IMR-90 (cell line): ENCODE results near the gene NNT. TPM values are rescaled to one million over a fixed set of nuclear protein-coding genes. Genes with fewer than 3 reads are reported as not detected.
A peak's percentile ranks its signal among the peaks of the same experiment; 100 is the strongest.

Experiments used
- ATAC-seq: fragments of 200-7000 bp; cut with Tn5 transposase; 2 replicates; pipeline ENCODE4 v1.9.1; 2020; ENCODE audit warnings: low read depth, mild to moderate bottlenecking, moderate library complexity
- BruUV-seq: library from RNA; stranded (reverse); fragments of 400-500 nt; replicated peaks from 2 replicates; lab custom pipeline; 2021; lab: Mats Ljungman, UMichigan
- CTCF ChIA-PET: fragments of 300-600 bp; formaldehyde crosslinking; extraction: SDS; loops from one replicate; lab custom pipeline; 2021; ENCODE audit warnings: antibody characterized with exemption; lab: Yijun Ruan, JAX
- POLR2A ChIA-PET: fragments of 300-600 bp; sonication (Branson Sonifier 250); formaldehyde crosslinking; loops from one replicate; lab custom pipeline; 2022; ENCODE audit warnings: antibody characterized with exemption; ENCODE audit not compliant: unreplicated experiment; lab: Charles Lee
- DNase-seq: peaks from one replicate; pipeline ENCODE4 v3.0.0; 2013
- H2AFZ ChIP-seq: replicated peaks from 2 replicates; pipeline ENCODE3; 2013; ENCODE audit warnings: low read length, mild to moderate bottlenecking; ENCODE audit not compliant: poor library complexity
- H2AK5ac ChIP-seq: 2 replicates; pipeline ENCODE4 v1.6.1; 2013; ENCODE audit warnings: low read depth, low read length, inconsistent platforms
- H2AK9ac ChIP-seq: replicated peaks from 2 replicates; pipeline ENCODE3; 2013; ENCODE audit warnings: mild to moderate bottlenecking, low read depth, low read length, moderate library complexity; ENCODE audit not compliant: poor library complexity
- H2BK120ac ChIP-seq: 2 replicates; pipeline ENCODE4 v1.6.1; 2013; ENCODE audit warnings: low read depth, low read length, inconsistent platforms
- H2BK15ac ChIP-seq: 3 replicates; pipeline ENCODE4 v1.6.1; 2013; ENCODE audit warnings: low read depth, low read length, inconsistent platforms
- H2BK20ac ChIP-seq: 2 replicates; pipeline ENCODE4 v1.6.1; 2013; ENCODE audit warnings: low read depth, mild to moderate bottlenecking, inconsistent platforms, low read length, moderate library complexity
- H2BK5ac ChIP-seq: 2 replicates; pipeline ENCODE4 v1.6.1; 2013; ENCODE audit warnings: mild to moderate bottlenecking, low read depth, low read length, inconsistent platforms; ENCODE audit not compliant: poor library complexity, severe bottlenecking
- H3K14ac ChIP-seq: replicated peaks from 2 replicates; pipeline ENCODE4 v1.6.1; 2013; ENCODE audit warnings: low read depth, low read length, inconsistent platforms
- H3K18ac ChIP-seq: 2 replicates; pipeline ENCODE4 v1.6.1; 2013; ENCODE audit warnings: low read depth, low read length, control low read depth
- H3K23ac ChIP-seq: 2 replicates; pipeline ENCODE4 v1.6.1; 2013; ENCODE audit warnings: low read depth, low read length, inconsistent platforms
- H3K27ac ChIP-seq: 2 replicates; pipeline ENCODE4 v1.5.1; 2013; ENCODE audit warnings: mild to moderate bottlenecking, control low read depth, low read length; ENCODE audit not compliant: insufficient read depth
- H3K27me3 ChIP-seq: 2 replicates; pipeline ENCODE4 v1.6.1; 2013; ENCODE audit warnings: low read length; ENCODE audit not compliant: control insufficient read depth, insufficient read depth
- H3K36me3 ChIP-seq: 2 replicates; pipeline ENCODE4 v1.6.1; 2013; ENCODE audit warnings: low read length, mixed read lengths; ENCODE audit not compliant: control insufficient read depth, insufficient read depth
- H3K4ac ChIP-seq: 2 replicates; pipeline ENCODE4 v1.6.1; 2013; ENCODE audit warnings: low read depth, low read length, inconsistent platforms
- H3K4me1 ChIP-seq: 2 replicates; pipeline ENCODE4 v1.6.1; 2013; ENCODE audit warnings: low read length, mixed read lengths; ENCODE audit not compliant: control insufficient read depth, insufficient read depth
- H3K4me2 ChIP-seq: 2 replicates; pipeline ENCODE4 v1.6.1; 2013; ENCODE audit warnings: low read depth, mild to moderate bottlenecking, control low read depth, low read length, moderate library complexity
- H3K4me3 ChIP-seq: 2 replicates; pipeline ENCODE4 v1.5.1; 2013; ENCODE audit warnings: low read depth, mild to moderate bottlenecking, control low read depth, low read length, moderate library complexity; ENCODE audit not compliant: insufficient read depth
- H3K56ac ChIP-seq: 2 replicates; pipeline ENCODE4 v1.6.1; 2013; ENCODE audit warnings: low read length, inconsistent platforms; ENCODE audit not compliant: insufficient read depth; ENCODE audit errors: extremely low read depth
- H3K79me1 ChIP-seq, 2 experiments: 2 replicates each; pipeline ENCODE4 v1.6.1; 2013; ENCODE audit warnings: low read length in 2 of 2, inconsistent platforms in 1 of 2, low read depth in 1 of 2
- H3K9ac ChIP-seq: 2 replicates; pipeline ENCODE4 v1.6.1; 2013; ENCODE audit warnings: low read depth, low read length, control low read depth
- H3K9me1 ChIP-seq: 2 replicates; pipeline ENCODE4 v1.6.1; 2013; ENCODE audit warnings: low read length, inconsistent platforms; ENCODE audit not compliant: insufficient read depth
- H3K9me3 ChIP-seq: 2 replicates; pipeline ENCODE4 v1.6.1; 2013; ENCODE audit warnings: low read length; ENCODE audit not compliant: control insufficient read depth, insufficient read depth
- H4K20me1 ChIP-seq: 2 replicates; pipeline ENCODE4 v1.6.1; 2013; ENCODE audit warnings: low read length, inconsistent platforms; ENCODE audit not compliant: insufficient read depth
- H4K5ac ChIP-seq: 2 replicates; pipeline ENCODE4 v1.6.1; 2013; ENCODE audit warnings: mild to moderate bottlenecking, low read depth, low read length, control low read depth
- H4K8ac ChIP-seq, 2 experiments: 2 replicates each; pipeline ENCODE4 v1.6.1; 2013; ENCODE audit warnings: low read depth in 2 of 2, low read length in 2 of 2, control low read depth in 1 of 2, inconsistent platforms in 1 of 2
- H4K91ac ChIP-seq: 2 replicates; pipeline ENCODE4 v1.6.1; 2013; ENCODE audit warnings: low read depth, low read length, inconsistent platforms; ENCODE audit not compliant: insufficient read depth
- FOS ChIP-seq: fragments of 150-350 bp; IDR thresholded peaks from 2 replicates; pipeline ENCODE4 v1.6.1; 2016; ENCODE audit warnings: low read depth, low read length
- MAFK ChIP-seq: IDR thresholded peaks from 2 replicates; pipeline ENCODE4 v1.6.1; 2012; ENCODE audit warnings: low read depth, low read length, improper control_type of control experiment
- dilution Hi-C: fragments of 300-500 bp; cut with HindIII; formaldehyde crosslinking; loops from one replicate; pipeline ENCODE4 v1.14.3; 2018; ENCODE audit warnings: low sequenced_read_pairs; ENCODE audit not compliant: unreplicated experiment
- in situ Hi-C: fragments of 300-500 bp; cut with MboI; formaldehyde crosslinking; loops from 3 replicates; pipeline ENCODE4 v1.14.3; 2019; ENCODE audit warnings: low sequenced_read_pairs, inconsistent platforms, mixed read lengths
- intact Hi-C: fragments of 100-400 bp; cut with micrococcal nuclease; formaldehyde crosslinking; loops from 2 replicates; pipeline ENCODE4 v1.10.0; 2022
- polyA plus RNA-seq, 3 experiments: library from polyadenylated mRNA; depleted of rRNA; stranded (reverse); fragments of >200 nt; gene quantifications; 2 replicates each; pipeline ENCODE4 v1.2.3, GENCODE V29; 2012; ENCODE audit warnings: low replicate concordance in 1 of 3
- total RNA-seq: library from RNA; depleted of rRNA; stranded (reverse); fragments of >200 nt; gene quantifications from 2 replicates; pipeline ENCODE4 v1.2.3, GENCODE V29; 2012

The NNT gene
- total and polyA plus RNA-seq, 2 of the 4 experiments (the other 2 are of a cell fraction): 23.1 to 57.2 TPM

DNA sequence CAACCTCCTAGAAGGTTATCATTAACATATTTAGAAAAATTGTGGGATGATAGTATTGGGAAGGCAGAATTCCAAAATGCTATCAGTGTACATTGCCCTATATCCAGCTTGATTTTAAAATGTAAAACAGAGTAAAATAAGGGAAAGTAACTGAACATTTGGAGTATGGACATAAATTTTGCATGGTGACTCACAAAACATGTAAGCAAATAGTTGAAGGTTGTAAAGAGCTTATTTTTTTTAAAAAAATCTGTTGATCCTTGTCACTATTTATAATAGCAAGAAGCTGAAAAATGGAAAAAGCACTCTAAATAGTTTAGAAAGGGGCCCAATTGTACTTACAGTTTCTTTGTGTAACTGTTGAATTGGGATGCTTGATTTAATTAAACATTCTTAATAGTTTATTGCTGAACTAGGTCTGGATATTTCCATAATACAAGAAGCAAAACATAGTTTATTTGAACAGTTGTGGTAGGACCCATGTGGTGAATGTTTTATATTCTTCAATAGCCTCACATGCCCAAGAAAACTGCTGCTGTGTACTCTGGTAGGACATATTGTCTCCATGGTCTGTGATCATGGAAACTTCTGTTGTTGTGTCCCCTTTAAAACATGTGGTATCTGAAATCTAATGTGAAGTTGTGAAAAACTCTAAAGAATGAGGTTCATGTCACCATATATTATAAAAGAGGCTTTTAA lies 82.4 kb downstream of the NNT start:
- H3K4ac ChIP-seq: no peak overlapping the region
- H3K56ac ChIP-seq: no peak overlapping the region
- H4K8ac ChIP-seq: no peak overlapping the region
- H2AK9ac ChIP-seq: no peak overlapping the region
- 0 out of 2 replicates have a peak, but pooled peaks cover 2% of the 10 kb centered on the region for H3K4me1 ChIP-seq
- CTCF ChIA-PET: no interaction called here
- DNase-seq: peak; percentile 65
- BruUV-seq: no TSS peak
- no peak overlapping the region for H2AFZ ChIP-seq
- H2BK5ac ChIP-seq: peak overlapping the region; percentile 4
- no peak overlapping the region for H2BK120ac ChIP-seq
- H3K9me3 ChIP-seq: no peaks in the 10 kb centered on the region
- H2AK5ac ChIP-seq: no peak overlapping the region
- peak; percentile 77 for ATAC-seq
- no peaks in the 10 kb centered on the region for H3K27me3 ChIP-seq
- peak overlapping the region; percentile 55; the same call in 1 of the 2 replicates for H3K4me2 ChIP-seq
- H3K23ac ChIP-seq: no peak overlapping the region
- no peak overlapping the region for H4K91ac ChIP-seq
- H4K5ac ChIP-seq: no peak overlapping the region
- H3K18ac ChIP-seq: no peak overlapping the region
- H3K79me1 ChIP-seq: peaks cover 0 to 6% of the 10 kb centered on the region in 2 experiments; a peak in 2 of 4 replicates
- peaks cover 1% of the 10 kb centered on the region; the same call in 1 of the 2 replicates for H3K36me3 ChIP-seq
- dilution Hi-C loops: no loop called here
- in situ Hi-C loops: no loop called here
- H3K9me1 ChIP-seq: no peaks in the 10 kb centered on the region
- no peak overlapping the region for H2BK15ac ChIP-seq
- peak overlapping the region; percentile 35; the same call in 1 of the 2 replicates for H3K27ac ChIP-seq
- TF ChIP-seq FOS (0 out of 2 replicates have a peak, but pooled peaks have one; percentile 29), MAFK (no peak)
- intact Hi-C loops: no loop called here
- no peak overlapping the region for H3K14ac ChIP-seq
- no peak overlapping the region for H2BK20ac ChIP-seq
- POLR2A ChIA-PET: no interaction called here
- no peak overlapping the region for H3K9ac ChIP-seq
- H4K20me1 ChIP-seq: no peaks in the 10 kb centered on the region
- H3K4me3 ChIP-seq: no peak overlapping the region
